ENCODE results near the gene HBM. TPM values are rescaled to one million over a fixed set of nuclear protein-coding genes. Genes with fewer than 3 reads are reported as not detected.
"Not testable (repeated sequence)": the region's sequence is repeated elsewhere in the genome, so short reads cannot be mapped to it uniquely, and the experiment has no call there.

HBM gene
- total and polyA plus RNA-seq, 8 donors, result not detected

DNA sequence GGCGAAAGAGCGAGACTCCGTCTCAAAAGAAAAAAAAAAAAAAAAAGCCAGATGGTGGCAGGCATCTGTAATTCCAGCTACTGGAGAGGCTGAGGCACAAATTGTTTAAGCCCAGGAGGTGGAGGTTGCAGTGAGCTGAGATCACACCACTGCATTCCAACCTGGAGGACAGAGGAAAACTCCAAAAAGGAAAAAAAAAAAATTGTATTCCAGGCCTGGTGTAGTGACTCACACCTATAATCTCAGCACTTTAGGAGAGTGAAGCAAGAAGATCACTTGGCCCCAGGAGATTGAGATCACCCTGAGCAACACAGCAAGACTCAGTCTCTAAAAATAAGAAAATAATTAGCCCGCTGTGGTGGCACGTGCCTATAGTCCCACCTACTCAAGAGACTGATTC is 34.6 kb downstream of the HBM start:
- ATAC-seq (no peak), FAIRE-seq (no peak), DNase-seq (no peak)
- WGBS, 2 donors, result 91 to 97% methylated on average over 5 of the region's 5 CpGs
- Histone ChIP-seq H3K9me3 (no peaks in the 10 kb centered on the region), H3K4me3 (no peak overlapping the region), H3K36me3 (peaks cover 0 to 69% (median 11%) of the 10 kb centered on the region in 3 donors), H3K27ac (no peak overlapping the region), H3K4me1 (no peaks in the 10 kb centered on the region), H3K27me3 (no peaks in the 10 kb centered on the region)
- TF ChIP-seq, protein P1, sequence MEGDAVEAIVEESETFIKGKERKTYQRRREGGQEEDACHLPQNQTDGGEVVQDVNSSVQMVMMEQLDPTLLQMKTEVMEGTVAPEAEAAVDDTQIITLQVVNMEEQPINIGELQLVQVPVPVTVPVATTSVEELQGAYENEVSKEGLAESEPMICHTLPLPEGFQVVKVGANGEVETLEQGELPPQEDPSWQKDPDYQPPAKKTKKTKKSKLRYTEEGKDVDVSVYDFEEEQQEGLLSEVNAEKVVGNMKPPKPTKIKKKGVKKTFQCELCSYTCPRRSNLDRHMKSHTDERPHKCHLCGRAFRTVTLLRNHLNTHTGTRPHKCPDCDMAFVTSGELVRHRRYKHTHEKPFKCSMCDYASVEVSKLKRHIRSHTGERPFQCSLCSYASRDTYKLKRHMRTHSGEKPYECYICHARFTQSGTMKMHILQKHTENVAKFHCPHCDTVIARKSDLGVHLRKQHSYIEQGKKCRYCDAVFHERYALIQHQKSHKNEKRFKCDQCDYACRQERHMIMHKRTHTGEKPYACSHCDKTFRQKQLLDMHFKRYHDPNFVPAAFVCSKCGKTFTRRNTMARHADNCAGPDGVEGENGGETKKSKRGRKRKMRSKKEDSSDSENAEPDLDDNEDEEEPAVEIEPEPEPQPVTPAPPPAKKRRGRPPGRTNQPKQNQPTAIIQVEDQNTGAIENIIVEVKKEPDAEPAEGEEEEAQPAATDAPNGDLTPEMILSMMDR (IDR thresholded peaks at IDR 0.05), result no peak
- intact Hi-C loops (cut with DNase I), result no loop called here

DNA sequence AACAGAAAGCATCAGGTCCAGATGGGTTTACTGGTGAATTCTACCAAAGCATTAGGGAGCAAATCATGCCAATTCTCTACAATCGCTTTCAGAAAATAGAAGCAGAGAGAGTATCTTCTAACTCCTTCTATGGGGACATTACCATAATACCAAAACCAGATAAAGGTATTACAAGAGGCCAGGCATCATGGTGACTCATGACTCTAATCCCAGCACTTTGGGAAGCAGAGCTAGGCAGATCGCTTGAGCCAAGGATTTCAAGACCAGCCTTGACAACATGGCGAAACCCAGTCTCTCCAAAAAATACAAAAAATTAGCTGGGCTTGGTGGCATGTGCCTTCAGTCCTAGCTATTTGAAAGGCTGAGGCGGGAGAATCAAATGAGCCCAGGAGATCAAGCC is 37.5 kb downstream of the HBM start:
- Histone ChIP-seq H3K4me1 (no peaks in the 10 kb centered on the region), H3K4me3 (no peak overlapping the region), H3K27ac (no peak overlapping the region), H3K9me3 (no peaks in the 10 kb centered on the region), H3K36me3 (peaks cover 5 to 71% (median 17%) of the 10 kb centered on the region in 3 donors), H3K27me3 (no peaks in the 10 kb centered on the region)
- FAIRE-seq (no peak), ATAC-seq (no peak), DNase-seq (no peak)
- WGBS, 2 donors, result 97 to 98% methylated on average over 4 of the region's 4 CpGs
- intact Hi-C loops (cut with DNase I), result no loop called here
- TF ChIP-seq, protein P1 (IDR thresholded peaks at IDR 0.05), result no peak

DNA sequence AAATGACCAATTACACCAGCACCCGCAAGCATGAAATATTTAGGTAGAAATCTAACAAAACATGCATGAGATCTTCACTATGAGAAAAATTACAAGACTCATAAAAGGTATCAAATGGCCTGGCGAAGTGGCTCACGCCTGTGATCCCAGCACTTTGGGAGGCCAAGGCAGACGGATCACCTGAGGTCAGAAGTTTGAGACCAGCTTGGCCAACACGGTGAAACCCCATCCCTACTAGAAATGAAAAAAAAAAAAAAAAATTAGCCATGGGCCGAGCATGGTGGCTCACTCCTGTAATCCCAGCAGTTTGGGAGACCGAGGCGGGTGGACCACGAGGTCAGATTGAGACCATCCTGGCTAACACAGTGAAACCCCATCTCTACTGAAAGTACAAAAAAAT is 38.3 kb downstream of the HBM start:
- ATAC-seq; H3K9me3 ChIP-seq; H3K27me3 ChIP-seq; H3K27ac ChIP-seq; intact Hi-C loops (cut with DNase I); H3K4me1 ChIP-seq; FAIRE-seq; H3K4me3 ChIP-seq: not testable (repeated sequence)
- peak in 1 of 6 donors; percentile 29 for DNase-seq
- 91 to 96% methylated on average over 9 of the region's 9 CpGs for WGBS, 2 donors
- H3K36me3 ChIP-seq, result peaks cover 5 to 63% (median 17%) of the 10 kb centered on the region in 3 donors

DNA sequence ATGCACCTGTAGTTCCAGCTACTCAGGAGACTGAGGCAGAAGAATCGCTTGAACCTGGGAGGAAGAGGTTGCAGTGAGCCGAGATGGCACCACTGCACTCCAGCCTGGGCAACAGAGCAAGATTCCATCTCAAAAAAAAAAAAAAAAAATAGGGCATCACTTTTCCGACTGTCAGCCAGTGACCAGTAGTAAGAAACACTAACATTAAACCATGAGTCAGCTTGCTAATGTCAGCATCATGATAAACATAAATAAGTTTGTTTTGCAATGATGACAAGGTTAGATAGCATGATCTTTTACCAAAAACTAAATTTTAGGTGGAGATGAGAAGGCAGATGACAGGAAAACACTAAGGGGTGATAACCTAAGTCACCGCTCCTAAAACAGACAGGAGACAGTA is 43.6 kb downstream of the HBM start:
- H3K9me3 ChIP-seq; H3K4me1 ChIP-seq; H3K4me3 ChIP-seq; intact Hi-C loops (cut with DNase I); H3K27ac ChIP-seq; ATAC-seq; FAIRE-seq; DNase-seq; H3K27me3 ChIP-seq: not testable (repeated sequence)
- H3K36me3 ChIP-seq, result peaks cover 5 to 43% (median 17%) of the 10 kb centered on the region in 3 donors
- whole genome bisulfite sequencing, 2 donors, result 94 to 95% methylated on average over 4 of the region's 4 CpGs

DNA sequence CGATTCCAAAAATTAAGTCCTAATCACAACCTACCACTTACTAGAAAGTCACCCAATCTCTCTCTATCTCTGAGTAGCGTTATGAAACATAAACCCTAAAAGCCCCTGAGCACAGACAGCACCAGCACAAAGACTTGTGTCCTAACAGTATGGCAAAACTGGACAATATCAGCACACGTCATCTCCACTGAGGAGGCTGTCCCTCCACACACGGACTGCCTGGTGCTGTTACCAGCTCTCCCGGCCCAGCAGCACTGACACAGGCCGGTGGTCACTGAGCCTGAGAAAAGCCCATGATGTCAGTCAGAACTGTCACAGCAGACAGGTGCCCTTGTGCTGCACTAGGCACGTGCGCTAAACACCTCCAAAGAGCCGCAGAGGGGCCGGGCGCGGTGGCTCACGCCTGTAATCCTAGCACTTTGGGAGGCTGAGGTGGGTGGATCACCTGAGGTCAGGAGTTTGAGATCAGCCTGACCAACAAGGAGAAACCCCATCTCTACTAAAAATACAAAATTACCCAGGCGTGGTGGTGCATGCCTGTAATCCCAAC is 45.9 kb downstream of the HBM start:
- H3K27me3 ChIP-seq; intact Hi-C loops (cut with DNase I); H3K9me3 ChIP-seq; FAIRE-seq; H3K27ac ChIP-seq; H3K4me3 ChIP-seq; H3K4me1 ChIP-seq: not testable (repeated sequence)
- 89 to 92% methylated on average over 14 of the region's 14 CpGs for WGBS, 2 donors
- peaks cover 5 to 24% (median 8%) of the 10 kb centered on the region in 3 donors for H3K36me3 ChIP-seq
- ATAC-seq, result peak in 1 of 4 donors; percentile 16
- peak in 1 of 6 donors; percentile 49 for DNase-seq

DNA sequence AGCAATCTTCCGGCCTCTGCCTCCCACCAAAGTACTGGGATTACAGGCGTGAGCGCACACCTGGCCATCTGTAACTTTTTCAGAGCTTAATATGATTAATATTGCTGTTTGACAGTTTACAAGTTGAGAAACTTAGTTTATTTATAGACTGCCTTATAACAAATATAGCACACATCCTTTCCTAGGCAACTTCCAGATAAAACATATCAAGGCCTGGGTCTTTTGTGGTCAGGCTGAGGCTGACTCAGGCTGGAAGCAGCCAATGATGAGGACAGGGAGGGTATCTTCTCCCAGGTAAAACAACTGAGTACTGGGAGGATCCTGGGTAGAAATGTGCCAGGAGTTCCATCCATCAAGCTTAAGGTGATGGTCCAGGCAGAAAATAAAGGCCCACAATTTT is 47.2 kb downstream of the HBM start:
- WGBS, 2 donors, result 90 to 91% methylated on average over 3 of the region's 3 CpGs
- TF ChIP-seq, protein P1 (IDR thresholded peaks at IDR 0.05), result no peak
- Histone ChIP-seq H3K9me3 (no peaks in the 10 kb centered on the region), H3K4me1 (no peaks in the 10 kb centered on the region), H3K36me3 (peaks cover 0 to 17% (median 1%) of the 10 kb centered on the region in 3 donors), H3K4me3 (no peak overlapping the region), H3K27me3 (no peaks in the 10 kb centered on the region), H3K27ac (no peak overlapping the region)
- intact Hi-C loops (cut with DNase I), result no loop called here
- DNase-seq (peak in 1 of 6 donors; percentile 9), FAIRE-seq (no peak), ATAC-seq (no peak)

Other genes with a start within 250 kb of the HBM start
- 1 to 10 TPM; 2.8 to 4.7 (median 4.1) TPM for gene POLR3K, start 112.4 kb upstream of the HBM start, total RNA-seq
- 1 to 10 TPM; 4.1 to 5.3 TPM for gene POLR3K, start 112.4 kb upstream of the HBM start, polyA plus RNA-seq
- 1 to 10 TPM; 6.8 to 9.2 (median 7.8) TPM for gene SNRNP25, start 112.2 kb upstream of the HBM start, total RNA-seq
- 10 to 100 TPM; 17.1 to 17.3 TPM for gene SNRNP25, start 112.2 kb upstream of the HBM start, polyA plus RNA-seq
- 10 to 100 TPM in 5 of 6 donors, 1 to 10 TPM in 1; 7.3 to 24.0 (median 11.2) TPM for gene RHBDF1, start 93.3 kb upstream of the HBM start, total RNA-seq
- 10 to 100 TPM; 54.1 to 56.3 TPM for gene RHBDF1, start 93.3 kb upstream of the HBM start, polyA plus RNA-seq
- gene MPG, start 87.8 kb upstream of the HBM start, total RNA-seq, result 10 to 100 TPM; 19.2 to 28.3 (median 24.4) TPM
- gene MPG, start 87.8 kb upstream of the HBM start, polyA plus RNA-seq, result 10 to 100 TPM; 48.4 to 62.5 TPM
- gene NPRL3, start 27.3 kb upstream of the HBM start, total RNA-seq, result 10 to 100 TPM in 5 of 6 donors, 1 to 10 TPM in 1; 8.6 to 16.4 (median 13.3) TPM
- 10 to 100 TPM; 18.9 to 25.2 TPM for gene NPRL3, start 27.3 kb upstream of the HBM start, polyA plus RNA-seq
- gene HBZ, start 13.3 kb upstream of the HBM start, total RNA-seq, result under 1 TPM in 1 of 6 donors, not detected in 5; 0.35 TPM
- not detected for gene HBZ, start 13.3 kb upstream of the HBM start, polyA plus RNA-seq
- gene HBA2, start 6.9 kb downstream of the HBM start, total RNA-seq, result 10 to 100 TPM in 2 of 6 donors, 1 to 10 TPM in 4; 1.1 to 39.5 (median 3.7) TPM
- gene HBA2, start 6.9 kb downstream of the HBM start, polyA plus RNA-seq, result 1 to 10 TPM; 3.7 to 6.1 TPM
- gene HBA1, start 10.7 kb downstream of the HBM start, total RNA-seq, result 10 to 100 TPM in 3 of 6 donors, 1 to 10 TPM in 3; 1.9 to 51.7 (median 7.0) TPM
- gene HBA1, start 10.7 kb downstream of the HBM start, polyA plus RNA-seq, result 1 to 10 TPM in 1 of 2 donors, under 1 TPM in 1; 0.85 to 4.2 TPM
- gene HBQ1, start 14.5 kb downstream of the HBM start, total RNA-seq, result under 1 TPM in 1 of 6 donors, not detected in 5; 0.32 TPM
- gene HBQ1, start 14.5 kb downstream of the HBM start, polyA plus RNA-seq, result not detected
- gene LUC7L, start 63.5 kb downstream of the HBM start, total RNA-seq, result 10 to 100 TPM; 20.6 to 54.4 (median 31.8) TPM
- gene LUC7L, start 63.5 kb downstream of the HBM start, polyA plus RNA-seq, result 100 to 1,000 TPM; 273 to 333 TPM
- 10 to 100 TPM; 34.2 to 51.2 (median 39.7) TPM for gene FAM234A, start 68.8 kb downstream of the HBM start, total RNA-seq
- gene FAM234A, start 68.8 kb downstream of the HBM start, polyA plus RNA-seq, result 10 to 100 TPM; 39.1 to 49.7 TPM
- gene RGS11, start 110.0 kb downstream of the HBM start, total RNA-seq, result 10 to 100 TPM in 1 of 6 donors, 1 to 10 TPM in 5; 4.5 to 14.0 (median 8.0) TPM
- gene RGS11, start 110.0 kb downstream of the HBM start, polyA plus RNA-seq, result 10 to 100 TPM; 42.9 to 47.2 TPM
- gene ARHGDIG, start 114.6 kb downstream of the HBM start, total RNA-seq, result 10 to 100 TPM in 5 of 6 donors, 1 to 10 TPM in 1; 5.6 to 62.8 (median 50.7) TPM
- 100 to 1,000 TPM in 1 of 2 donors, 10 to 100 TPM in 1; 35.6 to 165 TPM for gene ARHGDIG, start 114.6 kb downstream of the HBM start, polyA plus RNA-seq
- gene PDIA2, start 117.2 kb downstream of the HBM start, total RNA-seq, result 1,000 to 10,000 TPM in 3 of 6 donors, 100 to 1,000 TPM in 2, 10 to 100 TPM in 1; 13.0 to 1,352 (median 889) TPM
- gene PDIA2, start 117.2 kb downstream of the HBM start, polyA plus RNA-seq, result 1,000 to 10,000 TPM; 1,758 to 3,084 TPM
- gene AXIN1, start 186.7 kb downstream of the HBM start, total RNA-seq, result 10 to 100 TPM in 3 of 6 donors, 1 to 10 TPM in 3; 8.0 to 13.6 (median 9.6) TPM
- gene AXIN1, start 186.7 kb downstream of the HBM start, polyA plus RNA-seq, result 10 to 100 TPM; 12.3 to 12.8 TPM
- gene MRPL28, start 204.6 kb downstream of the HBM start, total RNA-seq, result 10 to 100 TPM in 5 of 6 donors, 1 to 10 TPM in 1; 9.2 to 22.0 (median 18.6) TPM
- 10 to 100 TPM; 58.1 to 65.4 TPM for gene MRPL28, start 204.6 kb downstream of the HBM start, polyA plus RNA-seq
- 10 to 100 TPM; 53.1 to 75.5 (median 58.9) TPM for gene PGAP6, start 216.0 kb downstream of the HBM start, total RNA-seq
- 10 to 100 TPM; 62.1 to 88.5 TPM for gene PGAP6, start 216.0 kb downstream of the HBM start, polyA plus RNA-seq
- 10 to 100 TPM; 11.0 to 32.5 (median 20.8) TPM for gene NME4, start 231.2 kb downstream of the HBM start, total RNA-seq
- gene NME4, start 231.2 kb downstream of the HBM start, polyA plus RNA-seq, result 10 to 100 TPM; 48.4 to 68.6 TPM
- 10 to 100 TPM in 5 of 6 donors, 1 to 10 TPM in 1; 9.2 to 21.4 (median 15.6) TPM for gene DECR2, start 235.9 kb downstream of the HBM start, total RNA-seq
- 10 to 100 TPM; 48.8 to 68.0 TPM for gene DECR2, start 235.9 kb downstream of the HBM start, polyA plus RNA-seq